IMR-90 (cell line): ENCODE measurements around the gene ETS1. TPM values are rescaled to one million over a fixed set of nuclear protein-coding genes. Genes with fewer than 3 reads are reported as not detected.

Experiments
- ATAC-seq: fragments of 200-7000 bp; cut with Tn5 transposase; 2 replicates; pipeline ENCODE4 v1.9.1; 2020; ENCODE audit warnings: low read depth, mild to moderate bottlenecking, moderate library complexity
- BruUV-seq: library from RNA; stranded (reverse); fragments of 400-500 nt; replicated peaks from 2 replicates; lab custom pipeline; 2021; lab: Mats Ljungman, UMichigan
- CTCF ChIA-PET: fragments of 300-600 bp; formaldehyde crosslinking; extraction: SDS; loops from one replicate; lab custom pipeline; 2021; ENCODE audit warnings: antibody characterized with exemption; lab: Yijun Ruan, JAX
- POLR2A ChIA-PET: fragments of 300-600 bp; sonication (Branson Sonifier 250); formaldehyde crosslinking; loops from one replicate; lab custom pipeline; 2022; ENCODE audit warnings: antibody characterized with exemption; ENCODE audit not compliant: unreplicated experiment; lab: Charles Lee
- DNase-seq: peaks from one replicate; pipeline ENCODE4 v3.0.0; 2013
- H2AFZ ChIP-seq: replicated peaks from 2 replicates; pipeline ENCODE3; 2013; ENCODE audit warnings: low read length, mild to moderate bottlenecking; ENCODE audit not compliant: poor library complexity
- H2AK5ac ChIP-seq: 2 replicates; pipeline ENCODE4 v1.6.1; 2013; ENCODE audit warnings: low read depth, low read length, inconsistent platforms
- H2AK9ac ChIP-seq: replicated peaks from 2 replicates; pipeline ENCODE3; 2013; ENCODE audit warnings: mild to moderate bottlenecking, low read depth, low read length, moderate library complexity; ENCODE audit not compliant: poor library complexity
- H2BK120ac ChIP-seq: 2 replicates; pipeline ENCODE4 v1.6.1; 2013; ENCODE audit warnings: low read depth, low read length, inconsistent platforms
- H2BK15ac ChIP-seq: 3 replicates; pipeline ENCODE4 v1.6.1; 2013; ENCODE audit warnings: low read depth, low read length, inconsistent platforms
- H2BK20ac ChIP-seq: 2 replicates; pipeline ENCODE4 v1.6.1; 2013; ENCODE audit warnings: low read depth, mild to moderate bottlenecking, inconsistent platforms, low read length, moderate library complexity
- H2BK5ac ChIP-seq: 2 replicates; pipeline ENCODE4 v1.6.1; 2013; ENCODE audit warnings: mild to moderate bottlenecking, low read depth, low read length, inconsistent platforms; ENCODE audit not compliant: poor library complexity, severe bottlenecking
- H3K14ac ChIP-seq: replicated peaks from 2 replicates; pipeline ENCODE4 v1.6.1; 2013; ENCODE audit warnings: low read depth, low read length, inconsistent platforms
- H3K18ac ChIP-seq: 2 replicates; pipeline ENCODE4 v1.6.1; 2013; ENCODE audit warnings: low read depth, low read length, control low read depth
- H3K23ac ChIP-seq: 2 replicates; pipeline ENCODE4 v1.6.1; 2013; ENCODE audit warnings: low read depth, low read length, inconsistent platforms
- H3K27ac ChIP-seq: 2 replicates; pipeline ENCODE4 v1.5.1; 2013; ENCODE audit warnings: mild to moderate bottlenecking, control low read depth, low read length; ENCODE audit not compliant: insufficient read depth
- H3K27me3 ChIP-seq: 2 replicates; pipeline ENCODE4 v1.6.1; 2013; ENCODE audit warnings: low read length; ENCODE audit not compliant: control insufficient read depth, insufficient read depth
- H3K36me3 ChIP-seq: 2 replicates; pipeline ENCODE4 v1.6.1; 2013; ENCODE audit warnings: low read length, mixed read lengths; ENCODE audit not compliant: control insufficient read depth, insufficient read depth
- H3K4ac ChIP-seq: 2 replicates; pipeline ENCODE4 v1.6.1; 2013; ENCODE audit warnings: low read depth, low read length, inconsistent platforms
- H3K4me1 ChIP-seq: 2 replicates; pipeline ENCODE4 v1.6.1; 2013; ENCODE audit warnings: low read length, mixed read lengths; ENCODE audit not compliant: control insufficient read depth, insufficient read depth
- H3K4me2 ChIP-seq: 2 replicates; pipeline ENCODE4 v1.6.1; 2013; ENCODE audit warnings: low read depth, mild to moderate bottlenecking, control low read depth, low read length, moderate library complexity
- H3K4me3 ChIP-seq: 2 replicates; pipeline ENCODE4 v1.5.1; 2013; ENCODE audit warnings: low read depth, mild to moderate bottlenecking, control low read depth, low read length, moderate library complexity; ENCODE audit not compliant: insufficient read depth
- H3K56ac ChIP-seq: 2 replicates; pipeline ENCODE4 v1.6.1; 2013; ENCODE audit warnings: low read length, inconsistent platforms; ENCODE audit not compliant: insufficient read depth; ENCODE audit errors: extremely low read depth
- H3K79me1 ChIP-seq, 2 experiments: 2 replicates each; pipeline ENCODE4 v1.6.1; 2013; ENCODE audit warnings: low read length in 2 of 2, inconsistent platforms in 1 of 2, low read depth in 1 of 2
- H3K9ac ChIP-seq: 2 replicates; pipeline ENCODE4 v1.6.1; 2013; ENCODE audit warnings: low read depth, low read length, control low read depth
- H3K9me1 ChIP-seq: 2 replicates; pipeline ENCODE4 v1.6.1; 2013; ENCODE audit warnings: low read length, inconsistent platforms; ENCODE audit not compliant: insufficient read depth
- H3K9me3 ChIP-seq: 2 replicates; pipeline ENCODE4 v1.6.1; 2013; ENCODE audit warnings: low read length; ENCODE audit not compliant: control insufficient read depth, insufficient read depth
- H4K20me1 ChIP-seq: 2 replicates; pipeline ENCODE4 v1.6.1; 2013; ENCODE audit warnings: low read length, inconsistent platforms; ENCODE audit not compliant: insufficient read depth
- H4K5ac ChIP-seq: 2 replicates; pipeline ENCODE4 v1.6.1; 2013; ENCODE audit warnings: mild to moderate bottlenecking, low read depth, low read length, control low read depth
- H4K8ac ChIP-seq, 2 experiments: 2 replicates each; pipeline ENCODE4 v1.6.1; 2013; ENCODE audit warnings: low read depth in 2 of 2, low read length in 2 of 2, control low read depth in 1 of 2, inconsistent platforms in 1 of 2
- H4K91ac ChIP-seq: 2 replicates; pipeline ENCODE4 v1.6.1; 2013; ENCODE audit warnings: low read depth, low read length, inconsistent platforms; ENCODE audit not compliant: insufficient read depth
- BHLHE40 ChIP-seq: fragments of 150-350 bp; IDR thresholded peaks from 2 replicates; pipeline ENCODE4 v1.6.1; 2016; ENCODE audit warnings: mild to moderate bottlenecking, low read depth, low read length
- CEBPB ChIP-seq: IDR thresholded peaks from 2 replicates; pipeline ENCODE4 v1.6.1; 2012; ENCODE audit warnings: low read depth, low read length, improper control_type of control experiment
- CHD1 ChIP-seq: IDR thresholded peaks from 2 replicates; pipeline ENCODE4 v1.6.1; 2012; ENCODE audit warnings: low read depth, low read length, improper control_type of control experiment
- CTCF ChIP-seq: conservative IDR thresholded peaks from 2 replicates; pipeline ENCODE4 v1.5.1; 2012; ENCODE audit warnings: mild to moderate bottlenecking, low read depth, low read length, improper control_type of control experiment
- ELK1 ChIP-seq: fragments of 150-350 bp; IDR thresholded peaks from 2 replicates; pipeline ENCODE4 v1.6.1; 2016; ENCODE audit warnings: low read depth, mild to moderate bottlenecking, low read length, moderate library complexity, borderline replicate concordance
- FOS ChIP-seq: fragments of 150-350 bp; IDR thresholded peaks from 2 replicates; pipeline ENCODE4 v1.6.1; 2016; ENCODE audit warnings: low read depth, low read length
- MAFK ChIP-seq: IDR thresholded peaks from 2 replicates; pipeline ENCODE4 v1.6.1; 2012; ENCODE audit warnings: low read depth, low read length, improper control_type of control experiment
- MAZ ChIP-seq: IDR thresholded peaks from 2 replicates; pipeline ENCODE4 v1.6.1; 2012; ENCODE audit warnings: low read depth, mild to moderate bottlenecking, low read length, improper control_type of control experiment, moderate library complexity, borderline replicate concordance
- MXI1 ChIP-seq: IDR thresholded peaks from 2 replicates; pipeline ENCODE4 v1.6.1; 2012; ENCODE audit warnings: low read depth, mild to moderate bottlenecking, low read length, moderate library complexity, borderline replicate concordance
- NFE2L2 ChIP-seq: fragments of 150-350 bp; IDR thresholded peaks from 2 replicates; pipeline ENCODE4 v1.6.1; 2016; ENCODE audit warnings: low read depth, mild to moderate bottlenecking, low read length
- POLR2A ChIP-seq: IDR thresholded peaks from 2 replicates; pipeline ENCODE4 v1.6.1; 2012; ENCODE audit warnings: mild to moderate bottlenecking, low read depth, low read length
- RAD21 ChIP-seq: IDR thresholded peaks from 2 replicates; pipeline ENCODE4 v1.6.1; 2012; ENCODE audit warnings: low read length, improper control_type of control experiment
- RCOR1 ChIP-seq: IDR thresholded peaks from 2 replicates; pipeline ENCODE4 v1.6.1; 2012; ENCODE audit warnings: mild to moderate bottlenecking, low read length, improper control_type of control experiment; ENCODE audit not compliant: insufficient replicate concordance
- RFX5 ChIP-seq: IDR thresholded peaks from 2 replicates; pipeline ENCODE4 v1.8.0; 2012; ENCODE audit warnings: low read depth, mild to moderate bottlenecking, low read length, moderate library complexity
- SMC3 ChIP-seq: fragments of 150-350 bp; IDR thresholded peaks from 2 replicates; pipeline ENCODE4 v1.6.1; 2016; ENCODE audit warnings: low read depth, mild to moderate bottlenecking, antibody characterized with exemption, low read length, moderate library complexity
- USF2 ChIP-seq: fragments of 150-350 bp; IDR thresholded peaks from 2 replicates; pipeline ENCODE4 v1.6.1; 2017; ENCODE audit warnings: mild to moderate bottlenecking, antibody characterized with exemption, low read length, low read depth
- WGBS, 2 experiments: methylation state at CpG; one replicate each; pipeline versions ENCODE4 v1.1.5 to v1.1.7; 2013; ENCODE audit warnings: missing lambda C conversion rate in 2 of 2; ENCODE audit not compliant: insufficient read length in 1 of 2; ENCODE audit errors: extremely low coverage in 2 of 2; 5-methylcytosine and 5-hydroxymethylcytosine counted together
- dilution Hi-C: fragments of 300-500 bp; cut with HindIII; formaldehyde crosslinking; loops from one replicate; pipeline ENCODE4 v1.14.3; 2018; ENCODE audit warnings: low sequenced_read_pairs; ENCODE audit not compliant: unreplicated experiment
- in situ Hi-C: fragments of 300-500 bp; cut with MboI; formaldehyde crosslinking; loops from 3 replicates; pipeline ENCODE4 v1.14.3; 2019; ENCODE audit warnings: low sequenced_read_pairs, inconsistent platforms, mixed read lengths
- intact Hi-C: fragments of 100-400 bp; cut with micrococcal nuclease; formaldehyde crosslinking; loops from 2 replicates; pipeline ENCODE4 v1.10.0; 2022
- polyA plus RNA-seq, 3 experiments: library from polyadenylated mRNA; depleted of rRNA; stranded (reverse); fragments of >200 nt; gene quantifications; 2 replicates each; pipeline ENCODE4 v1.2.3, GENCODE V29; 2012; ENCODE audit warnings: low replicate concordance in 1 of 3
- total RNA-seq: library from RNA; depleted of rRNA; stranded (reverse); fragments of >200 nt; gene quantifications from 2 replicates; pipeline ENCODE4 v1.2.3, GENCODE V29; 2012

Gene ETS1
- total and polyA plus RNA-seq, 2 of the 4 experiments (the other 2 are of a cell fraction): 41.2 to 56.3 TPM

- Histone ChIP-seq H2BK5ac (no peak overlapping the region), H3K18ac (no peak overlapping the region; the same call in 1 of the 2 replicates), H3K4me3 (no peak overlapping the region), H2BK15ac (no peak overlapping the region), H2BK120ac (no peak overlapping the region), H3K36me3 (peaks cover 6% of the 10 kb centered on the region), H3K27ac (no peak overlapping the region), H2AFZ (no peak overlapping the region), H3K23ac (0 out of 2 replicates have a peak overlapping the region, but pooled peaks have one; percentile 12), H3K4me1 (peaks cover 28% of the 10 kb centered on the region), H4K5ac (no peak overlapping the region), H3K56ac (no peak overlapping the region), H2AK9ac (no peak overlapping the region), H4K8ac (no peak overlapping the region), H2BK20ac (no peak overlapping the region), H3K27me3 (no peaks in the 10 kb centered on the region), H4K91ac (no peak overlapping the region), H4K20me1 (peaks cover 94% of the 10 kb centered on the region), H3K4me2 (no peak overlapping the region), H3K4ac (no peak overlapping the region), H3K9me3 (no peaks in the 10 kb centered on the region), H3K14ac (no peak overlapping the region), H3K9me1 (peaks cover 30% of the 10 kb centered on the region), H3K79me1 (peaks cover 0 to 64% of the 10 kb centered on the region in 2 experiments; a peak in 2 of 4 replicates), H2AK5ac (no peak overlapping the region), H3K9ac (no peak overlapping the region)
- dilution Hi-C loops (no loop called here), in situ Hi-C loops (loop anchor here (25.0 kb wide), 1 partner anchor 474 kb away; no protein-coding TSS in a partner anchor), intact Hi-C loops (no loop called here)
- no peak for DNase-seq
- TF ChIP-seq RFX5 (no peak), CTCF (no peak), ELK1 (no peak), POLR2A (no peak), RCOR1 (no peak), BHLHE40 (no peak), MAFK (no peak), MAZ (no peak), USF2 (no peak), CEBPB (no peak), SMC3 (no peak), FOS (no peak), NFE2L2 (no peak), MXI1 (no peak), CHD1 (no peak), RAD21 (no peak)
- ChIA-PET CTCF (no interaction called here), POLR2A (no interaction called here)
- no TSS peak for BruUV-seq
- WGBS, 2 experiments: 86% methylated on average over 1 of the region's 4 CpGs; no CpG with 5 or more reads in 1 of the 2 experiments
- ATAC-seq: no peak
Measured at GRCh38 chr11:128511712-128512111, 75.6 kb downstream of the ETS1 start.
